ENCODE data around the gene TPCN2.
"Not testable (repeated sequence)": the region's sequence is repeated elsewhere in the genome, so short reads cannot be mapped to it uniquely, and the experiment has no call there.

The TPCN2 gene

DNA sequence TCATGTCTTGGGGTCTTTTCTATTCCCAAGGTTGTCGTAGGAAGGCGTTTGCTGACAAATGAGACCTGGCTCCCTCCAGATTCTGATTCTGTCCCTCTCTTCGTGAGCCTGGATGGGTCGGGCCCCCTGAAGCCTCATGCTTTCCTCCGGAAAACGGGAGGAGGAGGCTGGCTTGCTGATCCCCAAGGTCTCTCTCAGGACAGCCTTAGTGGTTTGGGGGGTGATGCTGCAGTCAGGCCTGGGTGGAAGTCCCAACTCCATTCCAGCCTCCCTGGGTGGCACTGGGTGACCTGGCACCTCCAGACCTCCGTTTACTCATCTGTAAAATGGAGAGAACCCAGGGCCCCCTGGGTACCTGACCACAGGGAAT, 83.6 kb downstream of the TPCN2 start:
- no peak for DNase-seq

GRCh38 chr11:69133251-69133650, 84.5 kb downstream of the TPCN2 start:
- DNase-seq, result no peak

DNA sequence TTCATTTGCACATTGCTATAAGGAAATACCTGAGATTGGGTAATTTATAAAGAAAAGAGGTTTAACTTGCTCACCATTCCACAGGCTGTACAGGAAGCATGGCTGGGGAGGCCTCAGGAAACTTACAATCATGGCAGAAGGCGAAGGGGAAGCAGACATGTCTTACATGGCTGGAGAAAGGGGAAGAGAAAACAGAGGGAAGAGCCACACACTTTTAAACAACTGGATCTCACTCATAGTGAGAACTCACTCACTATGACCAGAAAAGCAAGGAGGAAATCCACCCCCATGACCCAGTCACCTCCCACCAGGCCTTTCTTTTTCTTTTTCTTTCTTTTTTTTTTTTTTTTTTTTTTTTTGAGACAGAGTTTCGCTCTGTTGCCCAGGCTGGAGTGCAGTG, 85.5 kb downstream of the TPCN2 start:
- not testable (repeated sequence) for DNase-seq

DNA sequence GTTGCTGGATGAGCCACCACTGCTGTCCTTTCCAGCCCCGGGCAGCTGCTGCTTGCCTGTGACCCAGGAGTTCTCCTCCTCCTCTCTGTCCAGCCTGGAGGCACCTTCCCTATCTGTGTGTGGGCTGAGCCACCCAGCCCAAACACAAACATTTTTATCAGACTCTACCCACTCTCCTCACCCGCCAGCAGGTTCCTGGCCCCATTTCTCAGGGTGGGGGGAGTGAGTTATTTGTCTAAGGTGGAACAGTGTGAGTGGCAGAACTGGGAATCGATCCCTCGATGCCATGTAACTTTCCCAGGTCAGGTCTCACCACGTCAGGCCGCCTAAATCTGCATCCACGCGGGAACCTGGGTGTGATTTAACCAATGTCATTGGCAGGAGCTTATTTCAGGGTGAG, 86.2 kb downstream of the TPCN2 start:
- no peak for DNase-seq

DNA sequence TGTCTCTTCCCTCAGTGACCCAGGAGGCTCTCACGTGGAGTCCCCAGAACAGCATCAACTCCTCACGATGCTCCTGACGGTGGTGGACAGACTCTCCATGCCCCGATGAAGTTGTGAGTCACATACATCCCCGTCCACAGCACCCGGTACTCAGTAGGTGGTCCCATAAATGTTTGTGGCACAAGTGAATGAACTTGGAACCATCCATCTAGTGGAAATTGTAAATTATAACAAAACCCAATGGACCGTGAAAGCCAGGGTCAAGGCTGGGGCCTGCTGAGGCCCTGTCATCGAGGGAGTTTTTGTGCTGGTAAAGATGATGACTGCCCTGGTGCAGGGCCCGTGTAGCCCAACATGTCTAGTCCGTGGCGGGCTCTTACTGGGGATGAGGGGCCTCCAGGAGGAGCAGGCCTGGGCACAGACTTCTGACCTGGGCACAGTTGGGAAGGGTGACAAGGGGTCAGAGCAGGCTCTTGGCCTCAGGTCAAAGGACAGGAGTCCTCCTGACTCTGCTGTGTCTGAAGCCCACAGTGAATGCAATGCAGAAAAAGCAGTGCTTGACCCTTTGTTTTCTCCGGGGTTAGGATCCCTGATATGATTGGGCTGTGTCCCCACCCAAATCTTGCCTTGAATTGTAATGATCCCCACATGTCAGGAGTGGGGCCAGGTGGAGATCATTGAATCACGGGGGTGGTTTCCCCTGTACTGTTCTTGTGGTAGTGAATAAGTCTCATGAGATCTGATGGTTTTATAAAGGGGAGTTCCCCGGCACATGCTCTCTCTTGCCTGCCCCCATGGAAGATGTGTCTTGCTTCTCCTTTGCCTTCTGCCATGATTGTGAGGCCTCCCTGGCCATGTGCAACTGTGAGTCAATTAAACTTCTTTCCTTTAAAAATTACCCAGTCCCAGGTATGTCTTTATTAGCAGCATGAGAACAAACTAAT, 87.0 kb downstream of the TPCN2 start:
- DNase-seq, result no peak

DNA sequence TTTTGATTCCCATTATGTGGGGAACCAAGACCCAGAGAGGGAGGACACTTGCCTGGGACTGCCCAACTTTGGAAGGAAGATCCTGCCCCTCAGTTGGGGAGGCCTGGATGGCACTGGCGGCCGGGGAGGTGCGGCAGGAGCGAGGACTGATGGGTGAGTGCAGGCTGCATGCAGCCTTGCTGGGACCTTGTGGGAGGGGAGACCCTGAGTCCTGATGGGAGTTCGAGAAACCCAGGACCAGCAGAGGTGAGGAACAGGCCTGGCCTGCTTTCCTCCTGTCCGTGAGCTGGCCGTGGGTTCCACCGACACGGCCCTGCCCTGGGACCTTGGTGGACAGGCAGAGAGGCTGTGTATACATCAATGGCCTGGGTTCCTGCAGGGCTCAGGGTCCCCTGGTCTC, 87.7 kb downstream of the TPCN2 start:
- DNase-seq, result no peak

- DNase-seq, result no peak
Observed at GRCh38 chr11:69137151-69137844, 88.6 kb downstream of the TPCN2 start.

DNA sequence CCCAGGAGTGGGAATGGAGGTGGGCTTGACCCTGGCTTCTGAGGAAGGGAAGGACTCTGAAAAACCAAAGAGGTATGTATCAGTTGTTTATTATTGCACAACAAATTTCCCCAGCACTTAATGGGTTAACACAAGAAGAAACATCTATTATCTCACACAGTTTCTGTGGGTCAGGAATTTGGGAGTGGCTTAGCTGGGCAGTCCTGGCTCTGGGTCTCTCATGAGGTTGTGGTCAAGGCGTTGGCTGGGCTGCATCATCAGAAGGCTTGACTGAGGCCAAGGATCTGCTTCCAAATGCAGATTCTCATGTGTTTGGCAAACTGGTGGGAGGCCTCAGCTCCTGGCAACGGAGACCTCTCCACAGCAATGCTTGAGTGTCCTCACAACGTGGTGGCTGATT, 89.5 kb downstream of the TPCN2 start:
- no peak for DNase-seq

DNA sequence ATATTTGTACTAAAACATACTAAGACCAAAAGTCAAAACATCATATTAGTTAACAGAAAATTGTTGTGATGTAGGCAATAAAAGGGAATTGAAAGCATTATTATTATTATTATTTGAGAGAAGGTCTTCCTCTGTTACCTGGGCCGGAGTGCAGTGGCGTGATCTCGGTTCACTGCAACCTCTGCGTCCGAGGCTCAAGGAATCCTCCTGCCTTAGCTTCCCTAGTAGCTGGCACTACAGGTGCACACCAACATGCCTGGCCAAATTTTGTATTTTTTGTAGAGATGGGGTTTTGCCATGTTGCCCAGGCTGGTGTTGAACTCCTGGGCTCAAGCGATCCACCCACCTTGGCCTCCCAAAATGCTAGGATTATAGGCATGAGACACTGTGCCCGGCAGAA, 91.4 kb downstream of the TPCN2 start:
- DNase-seq, result not testable (repeated sequence)

DNA sequence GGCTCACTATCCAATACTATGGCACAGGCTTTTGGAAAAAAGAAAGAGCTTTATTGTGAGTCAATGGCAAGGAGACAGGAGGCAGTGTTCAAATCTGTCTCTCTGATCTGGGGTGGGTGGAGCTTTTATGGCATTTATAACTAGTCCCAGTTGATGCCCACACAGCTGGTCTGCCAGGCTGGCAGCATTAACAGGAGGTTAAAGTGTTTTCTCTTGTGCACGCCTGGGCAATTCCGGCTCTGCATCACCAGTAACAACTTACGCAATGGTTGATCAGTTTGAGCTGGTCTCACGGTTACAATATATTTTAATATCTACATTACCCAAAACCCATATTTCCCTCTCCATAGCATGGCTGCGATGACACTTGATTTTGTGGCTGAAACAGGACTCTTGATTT, 91.9 kb downstream of the TPCN2 start:
- no peak for DNase-seq

DNA sequence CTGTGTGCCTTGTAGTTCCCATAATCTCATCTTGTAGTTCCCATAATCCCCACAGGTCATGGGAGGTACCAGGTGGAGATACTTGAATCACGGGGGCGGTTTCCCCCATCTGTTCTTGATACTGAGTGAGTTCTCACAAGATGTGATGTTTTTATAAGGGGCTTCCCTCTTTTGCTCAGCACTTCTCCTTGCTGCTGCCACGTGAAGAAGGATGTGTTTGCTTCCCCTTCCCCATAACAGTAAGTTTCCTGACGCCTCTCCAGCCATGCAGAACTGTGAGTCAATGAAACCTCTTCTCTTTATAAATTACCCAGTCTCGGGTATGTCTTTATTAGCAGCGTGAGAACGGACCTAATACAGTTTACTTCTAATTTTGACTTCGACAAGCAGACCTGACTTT, 93.0 kb downstream of the TPCN2 start:
- DNase-seq, result no peak

DNA sequence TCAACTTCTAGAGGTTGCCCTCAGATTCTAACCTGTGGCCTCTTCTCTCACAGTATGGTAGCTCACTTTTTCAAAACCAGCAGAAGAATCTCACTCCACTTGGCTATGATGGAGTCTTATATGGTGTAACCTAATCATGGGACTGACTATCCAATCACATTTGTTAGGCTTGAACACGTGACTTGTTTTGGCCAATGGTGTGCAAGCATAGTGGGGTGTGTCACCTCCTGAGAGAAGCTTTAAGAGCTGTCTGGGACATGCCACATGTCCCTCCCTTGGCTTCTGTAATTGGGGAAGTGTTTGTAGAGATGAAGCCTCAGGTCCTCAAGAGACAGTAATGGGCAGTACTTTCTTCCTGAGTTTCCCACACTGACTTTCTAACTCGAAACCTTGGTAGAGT, 94.2 kb downstream of the TPCN2 start:
- DNase-seq, result no peak

DNA sequence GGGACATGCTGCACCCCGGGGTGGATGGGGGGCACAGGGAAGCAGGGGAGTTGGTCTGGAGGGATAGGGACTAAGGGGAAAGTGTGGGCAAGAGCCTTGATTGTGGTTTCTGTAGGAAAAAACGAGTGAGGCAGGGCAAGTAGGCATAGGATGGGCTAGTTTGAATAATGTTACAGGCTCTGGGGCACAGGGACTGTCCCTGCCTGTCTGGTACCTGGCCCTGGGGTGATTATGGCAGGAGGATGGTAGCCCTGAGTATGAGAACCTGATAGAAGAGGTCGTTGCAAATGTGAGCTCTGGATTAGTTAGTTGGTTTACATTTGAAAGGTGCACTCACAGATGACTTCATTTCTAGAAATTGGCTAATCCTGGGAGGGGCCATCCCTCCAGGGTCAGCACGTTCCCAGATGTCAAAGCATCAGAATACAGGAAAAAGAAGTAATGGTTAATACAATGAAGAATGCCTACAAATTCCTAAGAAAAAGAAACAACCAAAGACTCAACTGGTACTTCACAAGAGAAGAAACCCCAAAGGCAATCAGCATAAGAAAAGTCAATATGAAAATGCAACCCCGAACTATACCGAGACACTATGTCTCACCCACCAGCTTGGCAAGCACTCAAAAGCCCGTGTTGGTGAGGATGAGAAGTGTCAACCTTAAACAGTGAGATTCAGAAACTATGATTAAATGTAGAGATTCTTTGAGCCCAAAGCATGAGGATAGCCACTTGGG, 95.8 kb downstream of the TPCN2 start:
- DNase-seq, result no peak

- DNase-seq, result no peak
Observed at GRCh38 chr11:69145050-69145380, 96.3 kb downstream of the TPCN2 start.

DNA sequence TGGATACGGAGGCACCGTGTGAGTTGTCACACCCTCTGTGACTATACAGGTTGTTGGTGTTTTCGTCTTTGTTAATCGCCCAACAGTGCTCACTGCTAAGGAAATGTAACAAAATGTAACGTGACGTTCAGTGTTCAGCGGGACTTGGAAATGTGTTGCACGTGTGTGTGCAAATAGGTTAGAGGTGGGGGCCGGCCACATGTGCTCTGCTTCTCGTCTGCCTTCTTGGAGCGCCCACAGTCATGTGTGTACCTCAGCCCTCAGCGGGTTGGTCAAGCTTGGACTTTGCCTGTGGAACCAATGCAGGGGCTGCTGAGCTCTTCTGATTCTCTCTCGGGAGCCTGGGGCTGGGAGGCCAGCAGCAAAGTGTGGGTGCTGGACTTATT, 99.6 kb downstream of the TPCN2 start:
- DNase-seq, result no peak

DNA sequence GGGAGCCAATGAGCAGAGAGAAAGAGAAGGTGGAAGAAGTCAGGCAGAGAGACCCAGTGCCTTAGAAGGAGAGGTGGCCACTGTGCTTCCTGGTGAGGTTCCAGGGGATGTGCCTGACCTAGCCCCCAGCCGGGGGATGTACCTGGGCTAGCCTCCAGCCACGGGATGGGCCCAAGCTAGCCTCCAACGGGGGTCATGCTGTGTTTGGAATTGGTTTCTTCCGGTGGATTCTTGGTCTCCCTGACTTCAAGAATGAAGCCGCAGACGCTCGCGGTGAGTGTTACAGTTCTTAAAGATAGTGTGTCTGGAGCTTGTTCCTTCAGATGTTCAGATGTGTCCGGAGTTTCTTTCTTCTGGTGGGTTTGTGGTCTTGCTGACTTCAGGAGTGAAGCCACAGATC, 100.1 kb downstream of the TPCN2 start:
- DNase-seq, result no peak

DNA sequence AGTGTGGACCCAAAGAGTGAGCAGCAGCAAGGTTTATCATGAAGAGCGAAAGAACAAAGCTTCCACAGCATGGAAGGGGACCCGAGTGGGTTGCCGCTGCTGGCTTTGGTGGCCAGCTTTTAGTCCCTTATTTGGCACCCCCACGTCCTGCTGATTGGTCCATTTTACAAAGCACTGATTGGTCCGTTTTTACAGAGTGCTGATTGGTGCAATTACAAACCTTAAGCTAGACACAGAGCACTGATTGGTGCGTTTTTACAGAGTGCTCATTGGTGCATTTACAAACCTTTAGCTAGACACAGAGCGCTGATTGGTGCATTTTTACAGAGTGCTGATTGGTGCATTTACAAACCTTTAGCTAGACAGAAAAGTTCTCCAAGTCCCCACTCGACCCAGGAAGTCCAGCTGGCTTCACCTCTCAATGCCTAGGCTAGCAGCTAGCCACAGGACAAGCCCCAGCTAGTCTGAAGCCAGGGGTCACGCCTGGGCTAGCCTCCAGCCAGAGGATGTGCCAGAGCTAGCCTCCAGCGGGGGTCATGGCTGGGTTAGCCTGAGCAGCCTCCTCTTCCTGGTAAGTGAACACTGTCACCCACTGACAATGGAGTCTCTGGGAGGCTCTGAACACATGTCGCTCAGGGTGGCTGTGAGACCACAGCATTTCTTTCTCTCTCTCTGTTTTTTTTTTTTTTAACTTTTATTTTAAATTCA, 100.8 kb downstream of the TPCN2 start:
- not testable (repeated sequence) for DNase-seq

DNA sequence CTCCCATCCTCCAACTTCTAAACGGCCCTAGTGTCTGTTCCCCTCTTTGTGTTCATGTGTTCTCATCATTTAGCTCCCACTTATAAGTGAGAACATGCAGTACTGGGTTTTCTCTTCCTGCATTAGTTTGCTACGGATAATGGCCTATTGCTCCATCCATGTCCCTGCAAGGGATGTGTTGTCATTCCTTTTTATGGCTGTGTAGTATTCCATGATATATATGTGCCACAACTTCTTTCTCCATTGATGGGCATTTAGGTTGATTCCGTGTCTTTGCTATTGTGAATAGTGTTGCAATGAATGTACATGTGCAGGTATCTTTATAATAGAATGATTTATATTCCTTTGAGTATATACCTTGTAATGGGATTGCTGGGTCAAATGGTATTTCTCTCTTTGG, 101.4 kb downstream of the TPCN2 start:
- no peak for DNase-seq

- no peak for DNase-seq
Observed at GRCh38 chr11:69151836-69152235, 103.1 kb downstream of the TPCN2 start.

- DNase-seq, result no peak
Observed at GRCh38 chr11:69152733-69153421, 104.1 kb downstream of the TPCN2 start.

DNA sequence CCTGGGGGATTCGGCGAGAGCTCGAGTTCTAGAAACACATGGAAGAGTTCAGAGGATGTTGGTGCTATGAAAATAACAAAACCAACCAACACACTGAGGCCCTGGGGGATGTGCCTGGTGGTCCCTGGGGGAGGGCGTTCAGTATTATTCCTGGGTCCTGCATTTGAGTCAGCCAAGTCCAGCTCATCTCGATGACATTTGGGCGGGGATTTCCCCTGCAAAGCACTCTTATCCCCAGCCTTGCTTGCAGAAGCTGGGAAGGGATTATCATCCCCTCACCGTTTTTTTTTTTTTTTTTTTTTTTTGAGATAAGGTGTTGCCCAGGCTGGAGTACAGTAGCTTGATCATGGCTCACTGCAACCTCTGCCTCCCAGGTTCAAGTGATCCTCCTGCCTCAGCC, 104.9 kb downstream of the TPCN2 start:
- DNase-seq, result no peak

GRCh38 chr11:69154211-69154913, 105.6 kb downstream of the TPCN2 start:
- no peak for DNase-seq
